CD4-positive, alpha-beta T cell treated with Interferon alpha-2 for 1 hour (primary cell): ENCODE data around the gene ERICH4.
"Not testable (repeated sequence)": the region's sequence is repeated elsewhere in the genome, so short reads cannot be mapped to it uniquely, and the experiment has no call there.

Source experiments
- DNase-seq, 2 donors: peaks; one replicate each; pipeline ENCODE4 v3.0.0-alpha.2; 2020 to 2022

Gene ERICH4

GRCh38 chr19:41415154-41415571 is 27.8 kb upstream of the ERICH4 start:
- DNase-seq = no peak

GRCh38 chr19:41416194-41416674 is 26.7 kb upstream of the ERICH4 start:
- DNase-seq = no peak

GRCh38 chr19:41420101-41420880 is 22.7 kb upstream of the ERICH4 start:
- peak in 1 of 2 donors; percentile 28 for DNase-seq

GRCh38 chr19:41421314-41421713 is 21.6 kb upstream of the ERICH4 start:
- no peak for DNase-seq

- DNase-seq = no peak
Measured at GRCh38 chr19:41421973-41422372, 21.0 kb upstream of the ERICH4 start.

- no peak for DNase-seq
Measured at GRCh38 chr19:41422456-41422855, 20.5 kb upstream of the ERICH4 start.

GRCh38 chr19:41422955-41423354 is 20.0 kb upstream of the ERICH4 start:
- no peak for DNase-seq

- DNase-seq = no peak
Measured at GRCh38 chr19:41424335-41425173, 18.4 kb upstream of the ERICH4 start.

GRCh38 chr19:41425174-41426115 is 17.5 kb upstream of the ERICH4 start:
- no peak for DNase-seq

- DNase-seq = no peak
Measured at GRCh38 chr19:41426116-41426841, 16.7 kb upstream of the ERICH4 start.

- DNase-seq = peak; percentile 32 to 48
Measured at GRCh38 chr19:41426952-41427646, 15.9 kb upstream of the ERICH4 start, which contains the start of gene B3GNT8. Gene B3GNT8 (minus strand): TSS chr19:41427374. CDS start chr19:41426778, 596 bp downstream.

GRCh38 chr19:41427647-41428480 is 15.1 kb upstream of the ERICH4 start:
- peak; percentile 27 to 71 for DNase-seq

- no peak for DNase-seq
Measured at GRCh38 chr19:41428481-41428859, 14.5 kb upstream of the ERICH4 start.

GRCh38 chr19:41430922-41431321 is 12.0 kb upstream of the ERICH4 start:
- no peak for DNase-seq

- DNase-seq = peak; percentile 27 to 43
Measured at GRCh38 chr19:41431426-41432386, 11.2 kb upstream of the ERICH4 start.

- no peak for DNase-seq
Measured at GRCh38 chr19:41433171-41433570, 9.8 kb upstream of the ERICH4 start.

- no peak for DNase-seq
Measured at GRCh38 chr19:41434450-41434849, 8.5 kb upstream of the ERICH4 start.

- DNase-seq = not testable (repeated sequence)
Measured at GRCh38 chr19:41435376-41435775, 7.6 kb upstream of the ERICH4 start.
